GM19043 (cell line): Measurements from ENCODE around the gene GMCL1.

Experiments used
- ATAC-seq: cut with Tn5 transposase; IDR thresholded peaks from one replicate; pipeline ENCODE4 v1.9.1; 2021; ENCODE audit warnings: low read depth; ENCODE audit not compliant: unreplicated experiment

Gene GMCL1

GRCh38 chr2:69829256-69830044 is at the start of gene GMCL1:
GMCL1 (plus strand) TSS chr2:69829660; CDS start chr2:69829893, 233 bp downstream.
- ATAC-seq: peak; percentile 85

GRCh38 chr2:69780921-69781320 is 48.5 kb upstream of the GMCL1 start:
- ATAC-seq: no peak

GRCh38 chr2:69781321-69782248 is 47.9 kb upstream of the GMCL1 start:
- ATAC-seq: no peak

GRCh38 chr2:69784228-69784627 is 45.2 kb upstream of the GMCL1 start:
- ATAC-seq: no peak

GRCh38 chr2:69785358-69785757 is 44.1 kb upstream of the GMCL1 start:
- no peak for ATAC-seq

GRCh38 chr2:69786052-69786560 is 43.4 kb upstream of the GMCL1 start:
- no peak for ATAC-seq

- no peak for ATAC-seq
Observed at GRCh38 chr2:69789175-69789721, 40.2 kb upstream of the GMCL1 start.

GRCh38 chr2:69789772-69790600 is 39.5 kb upstream of the GMCL1 start:
- peak; percentile 36 for ATAC-seq

GRCh38 chr2:69790601-69790959 is 38.9 kb upstream of the GMCL1 start:
- ATAC-seq: no peak

- no peak for ATAC-seq
Observed at GRCh38 chr2:69791045-69791444, 38.4 kb upstream of the GMCL1 start.

- ATAC-seq: no peak
Observed at GRCh38 chr2:69796174-69796573, 33.3 kb upstream of the GMCL1 start.

GRCh38 chr2:69797235-69797634 is 32.2 kb upstream of the GMCL1 start:
- no peak for ATAC-seq

GRCh38 chr2:69797836-69798289 is 31.6 kb upstream of the GMCL1 start:
- no peak for ATAC-seq

- peak; percentile 9 for ATAC-seq
Observed at GRCh38 chr2:69798290-69798908, 31.1 kb upstream of the GMCL1 start.

- ATAC-seq: peak; percentile 39
Observed at GRCh38 chr2:69798909-69799526, 30.4 kb upstream of the GMCL1 start.

- ATAC-seq: no peak
Observed at GRCh38 chr2:69801745-69802290, 27.6 kb upstream of the GMCL1 start.

GRCh38 chr2:69802781-69803367 is 26.6 kb upstream of the GMCL1 start:
- ATAC-seq: peak; percentile 62

- no peak for ATAC-seq
Observed at GRCh38 chr2:69804416-69804815, 25.0 kb upstream of the GMCL1 start.

- ATAC-seq: no peak
Observed at GRCh38 chr2:69805887-69806286, 23.6 kb upstream of the GMCL1 start.
